ENCODE results near the gene RUNX1.
A peak's percentile ranks its signal among the peaks of the same experiment; 100 is the strongest.

Gene RUNX1

DNA sequence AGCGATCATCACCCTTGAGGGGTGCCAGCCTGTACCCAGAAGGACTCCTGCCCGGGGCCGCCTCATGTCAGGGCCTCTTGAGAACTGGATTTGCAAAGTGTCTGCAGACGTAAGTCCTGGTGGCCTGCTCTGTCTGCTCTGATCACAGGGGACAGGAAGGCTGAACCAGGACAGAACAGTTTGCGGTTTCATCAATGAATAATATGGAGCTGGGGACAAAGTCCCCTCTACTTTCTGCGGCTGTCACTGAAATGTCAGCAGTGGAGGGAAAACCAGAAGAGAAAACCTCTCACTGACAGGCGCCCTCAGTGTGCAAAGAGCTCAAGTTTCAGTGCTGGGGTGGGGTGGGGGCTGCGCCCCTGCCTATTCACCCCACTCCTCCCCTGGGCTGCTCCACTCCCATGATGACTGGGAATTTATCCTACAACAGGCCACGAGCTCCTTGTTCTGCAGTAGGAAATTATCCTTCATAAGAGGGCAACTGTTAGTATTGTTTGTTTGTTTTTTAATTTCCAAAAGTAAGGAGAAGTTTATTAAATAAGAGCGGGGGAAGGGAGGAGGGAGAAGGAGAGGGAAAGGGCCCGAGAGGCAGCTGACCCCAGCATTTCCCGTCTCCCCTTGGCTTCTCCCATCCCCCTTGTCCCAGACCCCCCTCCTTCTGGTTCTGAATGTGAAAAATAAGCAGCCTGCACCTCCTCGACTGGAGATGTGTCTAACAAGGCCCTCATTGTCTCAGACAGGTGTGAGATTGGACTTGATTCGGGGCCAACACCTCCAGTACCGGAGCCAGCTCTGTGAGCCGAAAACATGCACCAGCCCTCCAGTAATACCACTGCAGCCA, 231.1 kb downstream of the RUNX1 start:
- TF ChIP-seq, protein P1, sequence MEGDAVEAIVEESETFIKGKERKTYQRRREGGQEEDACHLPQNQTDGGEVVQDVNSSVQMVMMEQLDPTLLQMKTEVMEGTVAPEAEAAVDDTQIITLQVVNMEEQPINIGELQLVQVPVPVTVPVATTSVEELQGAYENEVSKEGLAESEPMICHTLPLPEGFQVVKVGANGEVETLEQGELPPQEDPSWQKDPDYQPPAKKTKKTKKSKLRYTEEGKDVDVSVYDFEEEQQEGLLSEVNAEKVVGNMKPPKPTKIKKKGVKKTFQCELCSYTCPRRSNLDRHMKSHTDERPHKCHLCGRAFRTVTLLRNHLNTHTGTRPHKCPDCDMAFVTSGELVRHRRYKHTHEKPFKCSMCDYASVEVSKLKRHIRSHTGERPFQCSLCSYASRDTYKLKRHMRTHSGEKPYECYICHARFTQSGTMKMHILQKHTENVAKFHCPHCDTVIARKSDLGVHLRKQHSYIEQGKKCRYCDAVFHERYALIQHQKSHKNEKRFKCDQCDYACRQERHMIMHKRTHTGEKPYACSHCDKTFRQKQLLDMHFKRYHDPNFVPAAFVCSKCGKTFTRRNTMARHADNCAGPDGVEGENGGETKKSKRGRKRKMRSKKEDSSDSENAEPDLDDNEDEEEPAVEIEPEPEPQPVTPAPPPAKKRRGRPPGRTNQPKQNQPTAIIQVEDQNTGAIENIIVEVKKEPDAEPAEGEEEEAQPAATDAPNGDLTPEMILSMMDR (IDR thresholded peaks at IDR 0.05; ENCODE audit: low read length, missing control alignments): no peak
- H3K4me3 ChIP-seq (replicated peaks; ENCODE audit: low read depth, low read length): no peak overlapping the region
- no peak for DNase-seq (ENCODE audit: low read depth)

DNA sequence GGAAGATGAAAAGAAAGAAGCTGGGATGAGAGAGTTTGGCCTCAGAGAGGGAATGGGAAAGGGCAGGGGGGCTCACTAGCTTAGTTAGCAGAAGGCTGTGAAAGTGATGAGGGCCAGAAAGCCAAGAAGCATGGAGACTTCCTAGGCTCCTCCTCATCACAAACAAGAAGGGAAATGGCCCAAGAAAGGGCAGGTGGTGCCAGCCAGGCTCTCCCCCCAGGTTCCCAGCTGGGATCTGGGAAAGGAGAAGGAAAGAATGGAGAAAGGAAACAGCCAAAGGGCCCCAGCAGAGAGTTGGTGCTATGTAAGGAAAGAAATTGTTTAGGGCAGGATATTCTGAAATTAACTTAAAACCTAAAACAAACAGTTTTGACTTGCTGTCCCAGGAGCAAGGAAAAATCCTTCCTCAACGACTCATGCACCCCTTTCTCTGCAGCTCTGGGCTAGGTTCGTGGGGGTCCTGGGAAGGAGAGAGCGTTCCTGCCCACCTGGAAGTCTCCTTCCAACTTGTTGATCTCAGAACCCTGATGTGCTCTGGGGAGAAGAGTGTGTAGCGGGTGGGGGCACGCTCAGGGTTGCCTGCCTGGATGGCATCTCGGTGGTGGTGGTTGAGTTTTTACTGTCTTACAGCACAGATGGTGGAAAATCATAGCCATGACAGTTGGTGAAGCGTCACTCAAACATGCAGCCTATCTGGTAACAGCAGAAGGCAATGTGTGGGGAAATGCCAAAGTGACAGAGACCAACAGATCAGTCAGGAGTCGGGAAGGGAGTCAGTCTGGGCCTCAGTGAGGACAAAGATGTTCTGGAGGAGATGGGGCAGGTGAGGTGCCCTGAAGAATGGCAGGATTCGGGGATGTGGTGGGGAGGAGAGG, 233.0 kb downstream of the RUNX1 start:
- no peak overlapping the region for H3K4me3 ChIP-seq (replicated peaks; ENCODE audit: low read depth, low read length)
- TF ChIP-seq, protein P1 (IDR thresholded peaks at IDR 0.05; ENCODE audit: low read length, missing control alignments): no peak
- no peak for DNase-seq (ENCODE audit: low read depth)

DNA sequence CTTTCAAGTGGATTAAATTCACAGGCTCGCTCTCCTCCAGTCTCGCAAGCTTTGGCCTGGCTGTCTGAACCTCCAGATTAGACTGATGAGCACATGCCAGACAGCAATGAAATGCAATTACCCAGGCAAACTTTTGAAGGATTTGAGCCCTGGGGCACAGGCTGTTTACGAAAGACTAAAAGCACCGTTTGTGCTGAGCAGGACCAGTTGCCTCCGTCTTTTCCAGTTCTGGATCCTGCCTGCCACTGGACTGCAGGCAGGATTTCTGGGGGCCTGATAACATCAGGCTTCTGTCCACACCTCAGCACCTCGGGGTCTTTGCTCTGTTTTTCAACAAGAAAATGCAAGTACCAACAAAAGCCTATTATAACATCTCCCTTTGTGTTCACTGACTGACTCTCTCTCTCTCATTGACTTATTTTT, 234.6 kb downstream of the RUNX1 start:
- DNase-seq (ENCODE audit: low read depth): no peak
- no peak overlapping the region for H3K4me3 ChIP-seq (replicated peaks; ENCODE audit: low read depth, low read length)
- TF ChIP-seq, protein P1 (IDR thresholded peaks at IDR 0.05; ENCODE audit: low read length, missing control alignments): no peak

DNA sequence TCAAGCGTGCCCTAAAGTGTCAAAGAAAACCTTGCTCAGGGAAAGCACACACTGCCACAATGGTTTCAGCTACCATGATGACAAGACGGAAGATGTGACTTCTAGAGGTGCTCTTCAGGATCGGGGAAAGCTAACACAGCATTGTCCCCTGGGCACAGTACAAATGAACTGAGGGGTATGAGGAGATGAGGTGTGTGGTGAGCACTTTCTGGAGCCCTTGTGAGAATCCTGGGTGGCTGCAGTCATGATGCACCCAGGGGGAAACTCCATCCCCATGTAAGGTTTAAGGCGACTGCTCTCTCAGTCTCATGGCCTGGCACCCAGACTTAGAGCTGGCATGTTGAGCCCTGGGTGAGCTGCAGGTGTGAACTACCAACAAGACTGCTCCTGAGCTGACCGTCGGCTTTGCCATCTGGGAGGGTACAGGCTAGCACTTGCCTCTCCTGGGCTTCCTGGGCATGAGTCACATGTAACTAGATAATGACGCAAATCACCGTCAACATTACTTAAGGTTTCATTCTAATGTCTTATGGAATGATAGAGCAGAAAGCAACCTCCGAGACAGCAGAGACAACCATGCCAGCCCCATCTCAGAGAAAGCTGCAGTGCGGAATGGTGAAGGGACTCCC, 235.7 kb downstream of the RUNX1 start:
- DNase-seq (ENCODE audit: low read depth): peak; percentile 84
- TF ChIP-seq, protein P1 (IDR thresholded peaks at IDR 0.05; ENCODE audit: low read length, missing control alignments): no peak

DNA sequence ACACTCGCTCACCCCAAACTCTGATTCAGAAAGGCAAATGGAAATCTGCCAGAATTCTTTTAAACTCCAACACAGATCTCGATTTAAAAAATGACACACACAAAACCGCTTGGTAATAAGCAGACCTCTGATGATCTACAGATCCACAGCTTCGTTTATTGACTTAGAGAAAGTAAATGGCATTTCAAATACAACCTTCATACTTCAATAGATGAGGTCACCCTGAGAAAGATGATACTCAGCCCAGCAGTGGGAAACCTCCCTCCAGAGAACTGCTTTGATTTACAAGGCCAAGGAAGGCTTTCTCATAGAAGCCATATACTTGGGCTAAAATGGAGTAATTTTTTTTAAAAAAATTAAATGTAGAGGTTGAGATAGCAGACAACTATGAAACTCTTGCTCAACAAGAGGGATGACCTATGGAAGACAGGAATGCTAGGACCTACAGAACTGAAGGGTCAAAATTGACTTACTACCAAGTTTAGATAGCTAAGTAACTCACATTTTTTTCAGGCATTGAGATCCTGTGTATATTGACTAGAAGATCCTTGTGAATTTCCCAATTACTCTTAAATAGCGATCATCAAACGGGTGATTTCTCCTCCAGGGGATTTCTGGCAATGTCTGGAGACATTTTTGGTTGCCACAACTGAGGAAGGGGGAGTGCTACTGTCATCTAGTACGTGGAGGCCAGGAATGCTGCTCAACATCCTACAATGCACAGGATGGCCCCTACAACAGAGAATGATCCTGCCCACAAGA, 236.4 kb downstream of the RUNX1 start:
- peak; percentile 60 for DNase-seq (ENCODE audit: low read depth)

More for the DNA sequence above, 235.7 kb downstream of the RUNX1 start:
- H3K4me3 ChIP-seq (replicated peaks; ENCODE audit: low read depth, low read length): no peak overlapping the region

More for the DNA sequence above, 236.4 kb downstream of the RUNX1 start:
- TF ChIP-seq, protein P1 (IDR thresholded peaks at IDR 0.05; ENCODE audit: low read length, missing control alignments): no peak
- H3K4me3 ChIP-seq (replicated peaks; ENCODE audit: low read depth, low read length): no peak overlapping the region

All from fibroblast of pulmonary artery (primary cell).